ENCODE measurements around the gene CXCR5. TPM values are rescaled to one million over a fixed set of nuclear protein-coding genes. Genes with fewer than 3 reads are reported as not detected.

CXCR5 gene
- total RNA-seq, 1 donor from 2014 or later: not detected

DNA sequence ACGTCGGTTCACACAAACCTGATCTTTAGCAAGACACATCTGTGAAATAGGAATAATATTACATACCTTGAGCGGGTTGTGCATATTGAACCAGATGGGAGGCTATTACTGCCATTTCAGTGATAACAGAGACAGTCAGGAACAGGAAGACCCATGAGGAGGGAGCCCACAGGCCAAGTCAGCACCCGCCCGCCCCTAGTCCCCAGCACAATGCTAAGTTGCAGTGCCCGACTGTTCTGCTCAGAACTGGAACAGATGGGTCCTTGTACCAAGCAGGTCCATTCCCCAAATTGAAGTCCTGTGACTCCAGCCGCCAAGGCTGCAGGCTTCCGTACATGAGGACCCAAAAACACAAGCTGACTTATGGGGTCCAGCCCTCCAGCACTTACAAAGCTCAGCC, 9.3 kb downstream of the CXCR5 start:
- Mint-ChIP-seq H3K9me3 (ENCODE audit: unreplicated experiment) (no peaks in the 10 kb centered on the region), H3K27me3 (ENCODE audit: unreplicated experiment) (peaks cover 1% of the 10 kb centered on the region), H3K4me1 (ENCODE audit: low read depth, unreplicated experiment) (peaks cover 3% of the 10 kb centered on the region), H3K4me3 (ENCODE audit: unreplicated experiment) (no peak overlapping the region), H3K36me3 (ENCODE audit: unreplicated experiment) (no peaks in the 10 kb centered on the region), H3K27ac (ENCODE audit: unreplicated experiment) (no peak overlapping the region)
- DNase-seq: no peak
- TF ChIP-seq, protein P1, sequence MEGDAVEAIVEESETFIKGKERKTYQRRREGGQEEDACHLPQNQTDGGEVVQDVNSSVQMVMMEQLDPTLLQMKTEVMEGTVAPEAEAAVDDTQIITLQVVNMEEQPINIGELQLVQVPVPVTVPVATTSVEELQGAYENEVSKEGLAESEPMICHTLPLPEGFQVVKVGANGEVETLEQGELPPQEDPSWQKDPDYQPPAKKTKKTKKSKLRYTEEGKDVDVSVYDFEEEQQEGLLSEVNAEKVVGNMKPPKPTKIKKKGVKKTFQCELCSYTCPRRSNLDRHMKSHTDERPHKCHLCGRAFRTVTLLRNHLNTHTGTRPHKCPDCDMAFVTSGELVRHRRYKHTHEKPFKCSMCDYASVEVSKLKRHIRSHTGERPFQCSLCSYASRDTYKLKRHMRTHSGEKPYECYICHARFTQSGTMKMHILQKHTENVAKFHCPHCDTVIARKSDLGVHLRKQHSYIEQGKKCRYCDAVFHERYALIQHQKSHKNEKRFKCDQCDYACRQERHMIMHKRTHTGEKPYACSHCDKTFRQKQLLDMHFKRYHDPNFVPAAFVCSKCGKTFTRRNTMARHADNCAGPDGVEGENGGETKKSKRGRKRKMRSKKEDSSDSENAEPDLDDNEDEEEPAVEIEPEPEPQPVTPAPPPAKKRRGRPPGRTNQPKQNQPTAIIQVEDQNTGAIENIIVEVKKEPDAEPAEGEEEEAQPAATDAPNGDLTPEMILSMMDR (IDR thresholded peaks at IDR 0.05; ENCODE audit: partially characterized antibody, unreplicated experiment): no peak

DNA sequence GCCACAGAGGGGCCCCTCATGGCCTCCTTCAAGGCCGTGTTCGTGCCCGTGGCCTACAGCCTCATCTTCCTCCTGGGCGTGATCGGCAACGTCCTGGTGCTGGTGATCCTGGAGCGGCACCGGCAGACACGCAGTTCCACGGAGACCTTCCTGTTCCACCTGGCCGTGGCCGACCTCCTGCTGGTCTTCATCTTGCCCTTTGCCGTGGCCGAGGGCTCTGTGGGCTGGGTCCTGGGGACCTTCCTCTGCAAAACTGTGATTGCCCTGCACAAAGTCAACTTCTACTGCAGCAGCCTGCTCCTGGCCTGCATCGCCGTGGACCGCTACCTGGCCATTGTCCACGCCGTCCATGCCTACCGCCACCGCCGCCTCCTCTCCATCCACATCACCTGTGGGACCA, 10.0 kb downstream of the CXCR5 start:
- Mint-ChIP-seq H3K4me3 (ENCODE audit: unreplicated experiment) (no peak overlapping the region), H3K27ac (ENCODE audit: unreplicated experiment) (no peak overlapping the region), H3K4me1 (ENCODE audit: low read depth, unreplicated experiment) (peaks cover 3% of the 10 kb centered on the region), H3K27me3 (ENCODE audit: unreplicated experiment) (peaks cover 1% of the 10 kb centered on the region), H3K36me3 (ENCODE audit: unreplicated experiment) (no peaks in the 10 kb centered on the region), H3K9me3 (ENCODE audit: unreplicated experiment) (no peaks in the 10 kb centered on the region)
- TF ChIP-seq, protein P1 (IDR thresholded peaks at IDR 0.05; ENCODE audit: partially characterized antibody, unreplicated experiment): no peak
- DNase-seq: no peak

DNA sequence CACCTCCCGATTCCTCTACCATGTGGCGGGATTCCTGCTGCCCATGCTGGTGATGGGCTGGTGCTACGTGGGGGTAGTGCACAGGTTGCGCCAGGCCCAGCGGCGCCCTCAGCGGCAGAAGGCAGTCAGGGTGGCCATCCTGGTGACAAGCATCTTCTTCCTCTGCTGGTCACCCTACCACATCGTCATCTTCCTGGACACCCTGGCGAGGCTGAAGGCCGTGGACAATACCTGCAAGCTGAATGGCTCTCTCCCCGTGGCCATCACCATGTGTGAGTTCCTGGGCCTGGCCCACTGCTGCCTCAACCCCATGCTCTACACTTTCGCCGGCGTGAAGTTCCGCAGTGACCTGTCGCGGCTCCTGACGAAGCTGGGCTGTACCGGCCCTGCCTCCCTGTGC, 10.5 kb downstream of the CXCR5 start:
- Mint-ChIP-seq H3K4me3 (ENCODE audit: unreplicated experiment) (no peak overlapping the region), H3K36me3 (ENCODE audit: unreplicated experiment) (no peaks in the 10 kb centered on the region), H3K27me3 (ENCODE audit: unreplicated experiment) (no peaks in the 10 kb centered on the region), H3K9me3 (ENCODE audit: unreplicated experiment) (no peaks in the 10 kb centered on the region), H3K27ac (ENCODE audit: unreplicated experiment) (no peak overlapping the region), H3K4me1 (ENCODE audit: low read depth, unreplicated experiment) (peaks cover 3% of the 10 kb centered on the region)
- TF ChIP-seq, protein P1 (IDR thresholded peaks at IDR 0.05; ENCODE audit: partially characterized antibody, unreplicated experiment): no peak
- DNase-seq: no peak

DNA sequence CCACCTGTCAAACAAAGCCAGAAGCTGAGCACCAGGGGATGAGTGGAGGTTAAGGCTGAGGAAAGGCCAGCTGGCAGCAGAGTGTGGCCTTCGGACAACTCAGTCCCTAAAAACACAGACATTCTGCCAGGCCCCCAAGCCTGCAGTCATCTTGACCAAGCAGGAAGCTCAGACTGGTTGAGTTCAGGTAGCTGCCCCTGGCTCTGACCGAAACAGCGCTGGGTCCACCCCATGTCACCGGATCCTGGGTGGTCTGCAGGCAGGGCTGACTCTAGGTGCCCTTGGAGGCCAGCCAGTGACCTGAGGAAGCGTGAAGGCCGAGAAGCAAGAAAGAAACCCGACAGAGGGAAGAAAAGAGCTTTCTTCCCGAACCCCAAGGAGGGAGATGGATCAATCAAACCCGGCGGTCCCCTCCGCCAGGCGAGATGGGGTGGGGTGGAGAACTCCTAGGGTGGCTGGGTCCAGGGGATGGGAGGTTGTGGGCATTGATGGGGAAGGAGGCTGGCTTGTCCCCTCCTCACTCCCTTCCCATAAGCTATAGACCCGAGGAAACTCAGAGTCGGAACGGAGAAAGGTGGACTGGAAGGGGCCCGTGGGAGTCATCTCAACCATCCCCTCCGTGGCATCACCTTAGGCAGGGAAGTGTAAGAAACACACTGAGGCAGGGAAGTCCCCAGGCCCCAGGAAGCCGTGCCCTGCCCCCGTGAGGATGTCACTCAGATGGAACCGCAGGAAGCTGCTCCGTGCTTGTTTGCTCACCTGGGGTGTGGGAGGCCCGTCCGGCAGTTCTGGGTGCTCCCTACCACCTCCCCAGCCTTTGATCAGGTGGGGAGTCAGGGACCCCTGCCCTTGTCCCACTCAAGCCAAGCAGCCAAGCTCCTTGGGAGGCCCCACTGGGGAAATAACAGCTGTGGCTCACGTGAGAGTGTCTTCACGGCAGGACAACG, 11.7 kb downstream of the CXCR5 start:
- Mint-ChIP-seq H3K27ac (ENCODE audit: unreplicated experiment) (no peak overlapping the region), H3K36me3 (ENCODE audit: unreplicated experiment) (no peaks in the 10 kb centered on the region), H3K4me1 (ENCODE audit: low read depth, unreplicated experiment) (peaks cover 3% of the 10 kb centered on the region), H3K27me3 (ENCODE audit: unreplicated experiment) (no peaks in the 10 kb centered on the region), H3K9me3 (ENCODE audit: unreplicated experiment) (no peaks in the 10 kb centered on the region), H3K4me3 (ENCODE audit: unreplicated experiment) (no peak overlapping the region)
- TF ChIP-seq, protein P1 (IDR thresholded peaks at IDR 0.05; ENCODE audit: partially characterized antibody, unreplicated experiment): no peak
- no peak for DNase-seq

DNA sequence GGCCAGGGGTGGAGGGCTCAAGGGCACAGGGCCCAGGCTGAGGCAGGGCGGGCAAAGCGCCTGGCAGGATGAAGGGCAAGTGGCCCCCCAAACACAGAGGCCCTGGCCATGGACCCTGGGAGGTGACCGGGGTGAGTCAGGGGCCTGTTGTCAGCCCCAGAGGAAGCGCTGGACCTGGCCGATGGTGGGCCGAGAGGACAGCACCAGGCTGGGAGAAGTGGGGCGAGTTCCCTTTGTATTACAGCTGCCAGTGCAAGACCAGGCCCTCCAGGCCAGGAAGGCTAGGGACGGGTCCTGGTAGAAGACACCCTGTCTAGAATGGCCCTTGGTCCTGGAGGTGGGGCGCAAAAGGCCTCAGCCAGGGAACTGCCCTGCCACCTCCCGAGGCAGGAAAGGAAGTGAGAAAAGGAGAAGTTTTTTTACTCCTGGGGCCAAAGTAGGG, 12.8 kb downstream of the CXCR5 start:
- TF ChIP-seq, protein P1 (IDR thresholded peaks at IDR 0.05; ENCODE audit: partially characterized antibody, unreplicated experiment): no peak
- Mint-ChIP-seq H3K9me3 (ENCODE audit: unreplicated experiment) (no peaks in the 10 kb centered on the region), H3K36me3 (ENCODE audit: unreplicated experiment) (no peaks in the 10 kb centered on the region), H3K27me3 (ENCODE audit: unreplicated experiment) (no peaks in the 10 kb centered on the region), H3K27ac (ENCODE audit: unreplicated experiment) (no peak overlapping the region), H3K4me3 (ENCODE audit: unreplicated experiment) (no peak overlapping the region), H3K4me1 (ENCODE audit: low read depth, unreplicated experiment) (peaks cover 3% of the 10 kb centered on the region)
- no peak for DNase-seq
